Caco-2 (cell line): ENCODE measurements around the gene TRAF3IP1. TPM values are rescaled to one million over a fixed set of nuclear protein-coding genes. Genes with fewer than 3 reads are reported as not detected.
A peak's percentile ranks its signal among the peaks of the same experiment; 100 is the strongest.
"Not testable (repeated sequence)": the region's sequence is repeated elsewhere in the genome, so short reads cannot be mapped to it uniquely, and the experiment has no call there.

Experiments used
- BruUV-seq: library from RNA; stranded (reverse); fragments of 400-500 nt; replicated peaks from 2 replicates; lab custom pipeline; 2021; lab: Mats Ljungman, UMichigan
- CTCF ChIA-PET: fragments of 300-600 bp; sonication (Branson Sonifier 250); formaldehyde crosslinking; loops from one replicate; lab custom pipeline; 2022; ENCODE audit warnings: antibody characterized with exemption; lab: Charles Lee
- POLR2A ChIA-PET: fragments of 300-600 bp; sonication (Branson Sonifier 250); formaldehyde crosslinking; loops from one replicate; lab custom pipeline; 2022; ENCODE audit warnings: antibody characterized with exemption; lab: Charles Lee
- DNase-seq, 2 experiments: peaks; one replicate each; pipeline versions ENCODE4 v3.0.0 to v3.0.0-alpha.2; 2020 to 2022
- H3K27me3 ChIP-seq: replicated peaks from 2 replicates; pipeline ENCODE4 v1.6.0; 2011; ENCODE audit warnings: low read length; ENCODE audit not compliant: control insufficient read depth, insufficient read depth
- H3K36me3 ChIP-seq: 2 replicates; pipeline ENCODE4 v1.5.1; 2011; ENCODE audit warnings: low read length; ENCODE audit not compliant: control insufficient read depth, insufficient read depth
- H3K4me1 ChIP-seq: fragments of 250-450 bp; sonication (Bioruptor Pico); 2 replicates; pipeline ENCODE4 v1.5.1; 2020; ENCODE audit warnings: mild to moderate bottlenecking
- H3K4me3 ChIP-seq: 2 replicates; pipeline ENCODE4 v1.5.1; 2011; ENCODE audit warnings: low read depth, mild to moderate bottlenecking, control low read depth, low read length
- H3K9me3 ChIP-seq: fragments of 250-450 bp; sonication (Bioruptor Pico); 2 replicates; pipeline ENCODE4 v1.5.1; 2020; ENCODE audit warnings: mild to moderate bottlenecking, moderate library complexity
- H3K27ac Mint-ChIP-seq: one replicate; pipeline ENCODE4 v1.8.0; 2022; ENCODE audit warnings: mixed read lengths; ENCODE audit not compliant: unreplicated experiment
- H3K27me3 Mint-ChIP-seq: one replicate; pipeline ENCODE4 v1.8.0; 2022; ENCODE audit warnings: mixed read lengths; ENCODE audit not compliant: insufficient read depth, unreplicated experiment
- H3K36me3 Mint-ChIP-seq: one replicate; pipeline ENCODE4 v1.8.0; 2022; ENCODE audit warnings: mild to moderate bottlenecking, mixed read lengths; ENCODE audit not compliant: insufficient read depth, unreplicated experiment
- H3K4me1 Mint-ChIP-seq: one replicate; pipeline ENCODE4 v1.8.0; 2022; ENCODE audit warnings: low read depth, mixed read lengths; ENCODE audit not compliant: unreplicated experiment
- H3K4me3 Mint-ChIP-seq: one replicate; pipeline ENCODE4 v1.8.0; 2022; ENCODE audit warnings: mild to moderate bottlenecking, moderate library complexity, mixed read lengths; ENCODE audit not compliant: unreplicated experiment
- H3K9me3 Mint-ChIP-seq: one replicate; pipeline ENCODE4 v1.8.0; 2022; ENCODE audit warnings: mixed read lengths; ENCODE audit not compliant: unreplicated experiment
- intact Hi-C: fragments of 100-400 bp; cut with micrococcal nuclease; formaldehyde crosslinking; loops from one replicate; pipeline ENCODE4 v1.10.0; 2022; ENCODE audit not compliant: unreplicated experiment
- total RNA-seq: library from RNA; stranded (reverse); gene quantifications from 2 replicates; pipeline ENCODE4 v1.2.3, GENCODE V29; 2022
- TF ChIP-seq, protein P1 (sequence below), 2 experiments: fragments of 200-600 bp in 1 of 2; IDR thresholded peaks; 1 replicate in 1 of 2; 2 replicates in 1 of 2; pipeline versions ENCODE4 v1.5.1 to v1.8.0; 2011 to 2022; ENCODE audit warnings: antibody characterized with exemption in 1 of 2, control low read depth in 1 of 2, inconsistent platforms in 1 of 2, low read depth in 1 of 2, low read length in 1 of 2, mild to moderate bottlenecking in 1 of 2, moderate library complexity in 1 of 2; ENCODE audit not compliant: insufficient read depth in 1 of 2, severe bottlenecking in 1 of 2, unreplicated experiment in 1 of 2

The TRAF3IP1 gene
- total RNA-seq, 1 experiment from 2014 or later: 7.4 TPM

DNA sequence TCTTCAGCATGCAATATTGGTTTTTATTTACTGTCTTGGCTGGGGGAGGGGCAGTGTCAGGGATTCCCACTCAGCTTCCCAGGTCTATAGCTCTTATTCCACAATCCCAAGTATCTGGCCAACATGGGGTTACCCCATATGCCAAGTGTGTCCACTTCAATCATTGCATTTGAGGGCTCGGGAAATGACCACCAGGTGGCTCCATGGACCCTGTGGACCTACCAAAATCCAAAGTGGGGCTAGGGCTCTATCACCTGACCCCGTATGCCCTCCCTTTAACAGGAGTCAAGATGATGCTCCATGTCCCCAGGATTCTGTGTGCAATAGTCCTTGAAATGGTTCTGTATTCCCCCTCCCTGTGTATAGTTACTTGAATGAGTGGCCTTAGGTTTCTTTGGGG is 12.1 kb upstream of the TRAF3IP1 start:
- BruUV-seq: no TSS peak

DNA sequence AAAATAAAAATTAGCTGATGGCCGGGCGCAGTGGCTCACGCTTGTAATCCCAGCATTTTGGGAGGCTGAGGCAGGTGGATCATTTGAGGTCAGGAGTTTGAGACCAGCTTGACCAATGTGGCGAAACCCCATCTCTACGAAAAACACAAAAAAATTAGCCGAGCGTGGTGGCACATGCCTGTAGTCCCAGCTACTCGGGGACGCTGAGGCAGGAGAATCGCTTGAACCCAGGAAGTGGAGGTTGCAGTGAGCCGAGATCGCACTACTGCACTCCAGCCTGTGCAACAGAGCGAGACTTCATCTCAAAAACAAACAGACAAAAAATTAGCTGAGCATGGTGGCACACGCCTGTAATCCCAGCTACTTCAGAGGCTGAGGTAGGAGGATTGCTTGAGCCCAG is 9.6 kb upstream of the TRAF3IP1 start:
- H3K4me3 ChIP-seq, H3K27me3 Mint-ChIP-seq, H3K36me3 Mint-ChIP-seq, POLR2A ChIA-PET, H3K4me1 ChIP-seq, intact Hi-C loops, DNase-seq, H3K36me3 ChIP-seq, H3K4me1 Mint-ChIP-seq, H3K9me3 Mint-ChIP-seq, H3K9me3 ChIP-seq, H3K27me3 ChIP-seq, H3K4me3 Mint-ChIP-seq, H3K27ac Mint-ChIP-seq, BruUV-seq: not testable (repeated sequence)
- CTCF ChIA-PET: interaction anchor here (0.7 kb wide), 1 partner anchor 39 kb away, joined by 3 read pairs; no protein-coding TSS in a partner anchor

More for the DNA sequence above, 12.1 kb upstream of the TRAF3IP1 start:
- no peaks in the 10 kb centered on the region for H3K36me3 ChIP-seq
- H3K4me3 ChIP-seq: no peak overlapping the region
- H3K36me3 Mint-ChIP-seq: no peaks in the 10 kb centered on the region
- intact Hi-C loops: no loop called here
- H3K4me3 Mint-ChIP-seq: no peak overlapping the region
- H3K27me3 ChIP-seq: no peaks in the 10 kb centered on the region
- ChIA-PET POLR2A (no interaction called here), CTCF (no interaction called here)
- H3K27me3 Mint-ChIP-seq: no peaks in the 10 kb centered on the region
- no peaks in the 10 kb centered on the region for H3K9me3 ChIP-seq
- H3K9me3 Mint-ChIP-seq: no peaks in the 10 kb centered on the region
- no peak for DNase-seq
- H3K4me1 Mint-ChIP-seq: peaks cover 6% of the 10 kb centered on the region
- TF ChIP-seq, protein P1, sequence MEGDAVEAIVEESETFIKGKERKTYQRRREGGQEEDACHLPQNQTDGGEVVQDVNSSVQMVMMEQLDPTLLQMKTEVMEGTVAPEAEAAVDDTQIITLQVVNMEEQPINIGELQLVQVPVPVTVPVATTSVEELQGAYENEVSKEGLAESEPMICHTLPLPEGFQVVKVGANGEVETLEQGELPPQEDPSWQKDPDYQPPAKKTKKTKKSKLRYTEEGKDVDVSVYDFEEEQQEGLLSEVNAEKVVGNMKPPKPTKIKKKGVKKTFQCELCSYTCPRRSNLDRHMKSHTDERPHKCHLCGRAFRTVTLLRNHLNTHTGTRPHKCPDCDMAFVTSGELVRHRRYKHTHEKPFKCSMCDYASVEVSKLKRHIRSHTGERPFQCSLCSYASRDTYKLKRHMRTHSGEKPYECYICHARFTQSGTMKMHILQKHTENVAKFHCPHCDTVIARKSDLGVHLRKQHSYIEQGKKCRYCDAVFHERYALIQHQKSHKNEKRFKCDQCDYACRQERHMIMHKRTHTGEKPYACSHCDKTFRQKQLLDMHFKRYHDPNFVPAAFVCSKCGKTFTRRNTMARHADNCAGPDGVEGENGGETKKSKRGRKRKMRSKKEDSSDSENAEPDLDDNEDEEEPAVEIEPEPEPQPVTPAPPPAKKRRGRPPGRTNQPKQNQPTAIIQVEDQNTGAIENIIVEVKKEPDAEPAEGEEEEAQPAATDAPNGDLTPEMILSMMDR (IDR thresholded peaks at IDR 0.05; ENCODE audit: insufficient read depth in 1 of 2, low read depth in 1 of 2, low read length in 1 of 2, severe bottlenecking in 1 of 2, unreplicated experiment in 1 of 2): peak in 1 of 2 experiments; percentile 15
- H3K4me1 ChIP-seq: peaks cover 14% of the 10 kb centered on the region
- H3K27ac Mint-ChIP-seq: no peak overlapping the region

DNA sequence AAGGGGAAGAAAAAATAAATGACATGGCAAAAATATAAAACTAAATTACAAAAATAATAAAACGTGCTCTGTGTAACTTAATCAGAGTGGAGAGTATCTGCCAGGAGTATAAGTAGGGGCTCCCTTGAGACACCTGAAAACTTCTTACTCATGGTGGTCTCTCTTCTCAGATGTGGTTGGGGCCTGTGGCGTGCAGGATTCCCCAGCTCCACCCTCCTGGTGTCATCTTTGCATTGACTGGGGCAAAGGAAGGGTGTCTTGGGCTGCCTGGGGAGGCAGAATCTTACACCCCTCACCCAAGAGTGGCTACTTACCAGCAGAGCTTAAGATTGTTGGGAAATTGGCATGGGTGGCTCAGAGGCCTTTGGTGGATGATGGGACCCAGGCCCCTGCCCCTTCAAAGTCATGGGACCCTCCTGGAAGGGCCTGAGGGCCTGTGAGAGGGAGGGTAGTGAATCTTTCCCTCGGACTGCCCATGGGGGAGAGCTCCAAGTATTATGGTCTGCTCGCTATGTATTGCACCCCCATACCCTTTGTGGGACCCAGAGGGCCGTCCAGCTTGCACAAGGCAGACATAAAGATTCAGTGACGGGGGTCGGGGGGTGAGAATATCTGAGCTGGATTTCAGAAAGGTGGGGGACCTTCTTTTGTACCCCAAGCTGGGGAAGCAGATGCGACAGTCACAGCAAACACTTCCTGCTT is 6.9 kb upstream of the TRAF3IP1 start:
- Histone ChIP-seq H3K27me3 (no peaks in the 10 kb centered on the region), H3K4me1 (no peaks in the 10 kb centered on the region), H3K9me3 (no peaks in the 10 kb centered on the region), H3K36me3 (no peaks in the 10 kb centered on the region), H3K4me3 (no peak overlapping the region)
- ChIA-PET CTCF (no interaction called here), POLR2A (no interaction called here)
- no peak overlapping the region for H3K4me3 Mint-ChIP-seq
- no peak for DNase-seq
- intact Hi-C loops: no loop called here
- no peaks in the 10 kb centered on the region for H3K9me3 Mint-ChIP-seq
- H3K36me3 Mint-ChIP-seq: no peaks in the 10 kb centered on the region
- no peaks in the 10 kb centered on the region for H3K4me1 Mint-ChIP-seq
- H3K27me3 Mint-ChIP-seq: no peaks in the 10 kb centered on the region
- no TSS peak for BruUV-seq
- TF ChIP-seq, protein P1 (IDR thresholded peaks at IDR 0.05; ENCODE audit: insufficient read depth in 1 of 2, low read depth in 1 of 2, low read length in 1 of 2, severe bottlenecking in 1 of 2, unreplicated experiment in 1 of 2): no peak
- no peak overlapping the region for H3K27ac Mint-ChIP-seq
